ENCODE data around the gene RBCK1. TPM values are rescaled to one million over a fixed set of nuclear protein-coding genes. Genes with fewer than 3 reads are reported as not detected.

The RBCK1 gene
- total and polyA plus RNA-seq, 2 donors (not counting 1 experiment from before 2014, with no cell fraction given) = 128 to 135 TPM

DNA sequence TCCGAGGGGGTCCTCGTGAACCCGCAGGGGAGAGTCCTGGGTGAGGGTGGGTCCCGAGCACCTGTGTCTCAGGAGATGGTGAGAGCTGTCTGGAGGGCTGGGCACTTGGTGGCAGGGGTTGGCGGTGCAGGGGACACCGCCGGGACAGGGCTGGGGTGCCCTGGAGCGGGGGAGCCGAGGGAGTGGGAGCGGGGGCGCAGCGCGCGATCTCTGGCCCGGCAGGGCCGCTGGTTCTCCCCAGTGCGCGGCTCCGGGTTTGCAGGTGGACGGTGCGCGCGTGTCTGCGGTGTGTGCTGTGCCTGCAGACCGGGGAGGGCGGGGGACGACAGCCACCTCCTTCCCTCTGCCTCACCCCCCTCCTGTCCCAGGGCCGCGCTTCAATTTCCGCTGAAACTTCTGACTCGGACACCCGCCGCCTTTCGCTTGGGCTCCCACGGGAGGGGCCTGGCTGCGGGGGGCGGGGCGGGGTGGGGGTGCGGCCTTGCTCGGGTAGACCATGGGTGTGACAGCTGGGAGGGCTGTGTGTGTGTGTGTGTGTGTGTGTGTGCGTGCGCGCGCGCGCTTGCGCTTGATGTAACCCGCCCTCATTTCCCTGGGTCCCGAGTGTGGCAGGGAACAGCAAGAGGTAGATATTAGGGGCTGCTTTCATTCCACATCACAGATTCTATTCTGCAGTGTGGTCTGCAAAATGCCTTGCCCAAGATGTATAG lies 26.4 kb upstream of the RBCK1 start:
- H3K36me3 ChIP-seq (replicated peaks in 1 of 2; ENCODE audit: control extremely low read depth in 1 of 2, control insufficient read depth in 1 of 2, extremely low read depth in 1 of 2, insufficient read depth in 2 of 2, low read length in 1 of 2) = no peaks in the 10 kb centered on the region
- H2AFZ ChIP-seq (ENCODE audit: insufficient read depth, low read depth, low read length, poor library complexity, severe bottlenecking) = peak overlapping the region; percentile 83
- Mint-ChIP-seq H3K4me1 (peaks cover 19% of the 10 kb centered on the region), H3K27me3 (no peaks in the 10 kb centered on the region), H3K27ac (peak overlapping the region; percentile 87), H3K9me3 (ENCODE audit: insufficient read depth) (no peaks in the 10 kb centered on the region), H3K4me3 (peak overlapping the region; percentile 83)
- H3K27ac ChIP-seq (ENCODE audit: low read length in 2 of 2) = peak overlapping the region; percentile 41 to 83
- peak overlapping the region; percentile 83 for H3K9ac ChIP-seq (ENCODE audit: low read length)
- peaks cover 14% of the 10 kb centered on the region for H3K79me2 ChIP-seq (ENCODE audit: control insufficient read depth, insufficient read depth, low read length)
- intact Hi-C loops (cut with micrococcal nuclease) = loop anchor here (1.0 to 2.0 kb wide), 2 partner anchors 26 to 27 kb away; no protein-coding TSS in a partner anchor
- H3K27me3 ChIP-seq (replicated peaks in 1 of 4; ENCODE audit: control extremely low read depth in 1 of 4, control insufficient read depth in 3 of 4, insufficient read depth in 4 of 4, low read length in 3 of 4) = no peaks in the 10 kb centered on the region
- DNase-seq (peak; percentile 85), ATAC-seq (ENCODE audit: low read depth) (peak; percentile 78)
- peaks cover 6% of the 10 kb centered on the region for H4K20me1 ChIP-seq (ENCODE audit: control insufficient read depth, insufficient read depth, low read length, poor library complexity, severe bottlenecking)
- TF ChIP-seq EZH2 (IDR thresholded peaks at IDR 0.05; ENCODE audit: borderline replicate concordance, insufficient read depth, low read depth, low read length, poor library complexity, severe bottlenecking) (no peak), CTCF (IDR thresholded peaks at IDR 0.05) (no peak)
- H3K9me3 ChIP-seq (ENCODE audit: control extremely low read depth in 1 of 3, control insufficient read depth in 2 of 3, insufficient read depth in 1 of 3, low read length in 2 of 3) = no peaks in the 10 kb centered on the region
- peaks cover 9% of the 10 kb centered on the region in 2 donors for H3K4me1 ChIP-seq (ENCODE audit: control insufficient read depth in 2 of 2, insufficient read depth in 2 of 2, low read length in 2 of 2)
- ChIA-PET POLR2A (interaction anchor here (1.6 kb wide), 1 partner anchor 80 kb away, joined by 4 read pairs; the partner anchor contains the start of gene TBC1D20), CTCF (no interaction called here)
- peak overlapping the region; percentile 98 for H3K4me2 ChIP-seq (replicated peaks; ENCODE audit: low read depth, low read length, poor library complexity, severe bottlenecking)
- peak overlapping the region; percentile 3 to 79 (median 74) for H3K4me3 ChIP-seq (ENCODE audit: control extremely low read depth in 1 of 5, extremely low read depth in 1 of 5, insufficient read depth in 1 of 5, low read depth in 2 of 5, low read length in 4 of 5)
- 1% methylated on average over 45 of the region's 49 CpGs for WGBS (ENCODE audit: insufficient coverage)

Measured in B cell (primary cell).